Testis (tissue), 3 donors: Measurements from ENCODE around the gene GPR101. TPM values are rescaled to one million over a fixed set of nuclear protein-coding genes. Genes with fewer than 3 reads are reported as not detected.

Experiments used
- DNase-seq: peaks from one replicate; pipeline ENCODE4 v3.0.0-alpha.2; 2019
- H3K27ac ChIP-seq, 2 donors: fragments of 200-600 bp; sonication (generic); one replicate each; pipeline ENCODE4 v1.5.1; 2019
- H3K27me3 ChIP-seq: fragments of 200-600 bp; sonication (generic); one replicate; pipeline ENCODE4 v1.5.1; 2019
- H3K36me3 ChIP-seq: fragments of 200-600 bp; sonication (generic); one replicate; pipeline ENCODE4 v1.5.1; 2017; ENCODE audit warnings: low read depth; ENCODE audit errors: missing control alignments
- H3K4me1 ChIP-seq: fragments of 200-600 bp; sonication (generic); one replicate; pipeline ENCODE4 v1.5.1; 2019
- H3K4me3 ChIP-seq, 2 donors: fragments of 200-600 bp; sonication (generic); one replicate each; pipeline ENCODE4 v1.5.1; 2017 to 2019
- H3K9me3 ChIP-seq: fragments of 200-600 bp; sonication (generic); one replicate; pipeline ENCODE4 v1.5.1; 2017
- CTCF ChIP-seq, 3 experiments: fragments of 450-650 bp in 2 of 3; fragments of 200-600 bp in 1 of 3; sonication (generic) in 1 of 3; IDR thresholded peaks; one replicate each; pipeline ENCODE4 v1.5.1; 2016 to 2019; ENCODE audit warnings: antibody characterized with exemption in 3 of 3, mild to moderate bottlenecking in 2 of 3, moderate library complexity in 1 of 3
- POLR2A ChIP-seq: fragments of 450-650 bp; IDR thresholded peaks from one replicate; pipeline ENCODE4 v1.6.1; 2017; ENCODE audit warnings: antibody characterized with exemption, mild to moderate bottlenecking, moderate library complexity
- WGBS, 2 donors: methylation state at CpG; one replicate each; pipeline ENCODE4 v1.1.5; 2018; 5-methylcytosine and 5-hydroxymethylcytosine counted together
- intact Hi-C: fragments of 100-400 bp; cut with DNase I; formaldehyde crosslinking; loops from one replicate; pipeline ENCODE4 v1.15.1; 2023; ENCODE audit warnings: low total_unique reads
- polyA plus RNA-seq: library from polyadenylated mRNA; stranded (reverse); fragments of 350-450 nt; fragmentation: Illumina TruSeq; extraction: RNeasy Lipid Tissue Mini Kit (QIAGEN cat#74804); gene quantifications from one replicate; pipeline ENCODE4 v1.2.3, GENCODE V29; 2014; ENCODE audit warnings: low read depth, low replicate concordance; ENCODE audit not compliant: insufficient read depth
- total RNA-seq, 2 donors: library from RNA; depleted of rRNA; stranded (reverse); fragments of >200 nt; gene quantifications; one replicate each; pipeline ENCODE4 v1.2.3, GENCODE V29; 2016

The GPR101 gene
- total and polyA plus RNA-seq, 3 donors from 2014 or later = not detected

DNA sequence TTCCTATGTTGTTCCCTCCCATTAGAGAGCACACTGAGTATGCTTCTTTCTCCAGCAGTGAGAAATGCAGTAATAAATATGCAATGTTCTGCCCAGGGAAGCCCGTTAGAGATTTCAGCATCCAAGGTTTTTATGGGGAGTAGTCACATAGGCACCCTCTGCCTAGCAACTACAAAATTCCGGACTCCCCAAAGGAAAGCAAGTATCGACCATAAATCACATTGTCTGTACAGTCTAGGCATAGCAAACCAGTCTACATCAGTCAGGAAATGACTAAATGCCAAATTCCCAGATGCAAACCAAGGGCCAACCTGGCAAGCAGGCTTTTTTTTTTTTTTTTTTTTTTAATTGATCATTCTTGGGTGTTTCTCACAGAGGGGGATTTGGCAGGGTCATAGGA lies 34.8 kb downstream of the GPR101 start:
- Histone ChIP-seq H3K36me3 (no peaks in the 10 kb centered on the region), H3K27ac (no peak overlapping the region), H3K4me3 (no peak overlapping the region), H3K4me1 (no peaks in the 10 kb centered on the region), H3K9me3 (no peaks in the 10 kb centered on the region), H3K27me3 (no peaks in the 10 kb centered on the region)
- TF ChIP-seq CTCF (IDR thresholded peaks at IDR 0.05) (no peak), POLR2A (no peak)
- intact Hi-C loops = no loop called here
- no peak for DNase-seq
- WGBS, 2 donors = 50 to 59% methylated on average over 3 of the region's 3 CpGs

Other genes with a start within 250 kb of the GPR101 start
- 100 to 1,000 TPM; 135 to 164 TPM for gene RBMX, start 153.3 kb downstream of the GPR101 start, total RNA-seq
- 106 TPM for gene RBMX, start 153.3 kb downstream of the GPR101 start, polyA plus RNA-seq